Endodermal cell (in vitro differentiated cells): Measurements from ENCODE around the gene TOP3B. TPM values are rescaled to one million over a fixed set of nuclear protein-coding genes. Genes with fewer than 3 reads are reported as not detected.

Experiments used
- DNase-seq: peaks from one replicate; pipeline ENCODE4 v3.0.0-alpha.2; 2017
- H3K27ac ChIP-seq: 2 replicates; pipeline ENCODE4 v1.5.1; 2013; ENCODE audit warnings: mild to moderate bottlenecking, low read depth, low read length, moderate library complexity
- H3K27me3 ChIP-seq: 2 replicates; pipeline ENCODE4 v1.6.1; 2013; ENCODE audit warnings: mild to moderate bottlenecking, low read length, moderate library complexity; ENCODE audit not compliant: insufficient read depth, control insufficient read depth, poor library complexity, severe bottlenecking
- H3K36me3 ChIP-seq: 2 replicates; pipeline ENCODE4 v1.7.0; 2013; ENCODE audit warnings: mild to moderate bottlenecking, low read length, moderate library complexity; ENCODE audit not compliant: control insufficient read depth, insufficient read depth
- H3K4me1 ChIP-seq: one replicate; pipeline ENCODE4 v1.7.0; 2013; ENCODE audit warnings: low read length; ENCODE audit not compliant: control insufficient read depth, insufficient read depth
- H3K4me3 ChIP-seq: 2 replicates; pipeline ENCODE4 v1.5.1; 2013; ENCODE audit warnings: mild to moderate bottlenecking, low read length, moderate library complexity
- H3K9ac ChIP-seq: 2 replicates; pipeline ENCODE4 v1.6.1; 2013; ENCODE audit warnings: mild to moderate bottlenecking, low read length, moderate library complexity; ENCODE audit not compliant: poor library complexity, severe bottlenecking; ENCODE audit errors: extremely low read depth
- H3K9me3 ChIP-seq: 2 replicates; pipeline ENCODE4 v1.6.1; 2013; ENCODE audit warnings: mild to moderate bottlenecking, low read length, moderate library complexity; ENCODE audit not compliant: control insufficient read depth
- H3K27ac Mint-ChIP-seq: 2 replicates; pipeline ENCODE4 v1.8.0; 2020; ENCODE audit warnings: mixed read lengths
- H3K27me3 Mint-ChIP-seq: 2 replicates; pipeline ENCODE4 v1.8.0; 2021; ENCODE audit warnings: mild to moderate bottlenecking, mixed read lengths; ENCODE audit not compliant: insufficient read depth
- H3K36me3 Mint-ChIP-seq: 2 replicates; pipeline ENCODE4 v1.8.0; 2020; ENCODE audit warnings: low read depth, mixed read lengths
- H3K4me1 Mint-ChIP-seq: 2 replicates; pipeline ENCODE4 v1.8.0; 2020; ENCODE audit warnings: mixed read lengths
- H3K4me3 Mint-ChIP-seq: 2 replicates; pipeline ENCODE4 v1.8.0; 2020; ENCODE audit warnings: mild to moderate bottlenecking, moderate library complexity, mixed read lengths
- H3K9me3 Mint-ChIP-seq: 2 replicates; pipeline ENCODE4 v1.8.0; 2020; ENCODE audit warnings: mild to moderate bottlenecking, mixed read lengths
- WGBS, 2 experiments: methylation state at CpG; one replicate each; pipeline versions ENCODE4 v1.1.5 to v1.1.7; 2013; ENCODE audit warnings: missing lambda C conversion rate in 2 of 2, mixed read lengths in 1 of 2; ENCODE audit not compliant: insufficient coverage in 1 of 2, insufficient read length in 1 of 2; 5-methylcytosine and 5-hydroxymethylcytosine counted together
- total RNA-seq, 2 donors: library from RNA; stranded (reverse); fragmentation: NEBNext Ultra II Directional in 1 of 2; extraction: Animal tissue kit (Norgen Biotek cat#: 25700) in 1 of 2; gene quantifications; 2 replicates in 1 of 2; 3 replicates in 1 of 2; pipeline ENCODE4 v1.2.1, GENCODE V29; 2021
- TF ChIP-seq, protein P1 (sequence below): fragments of 200-600 bp; sonication (generic); conservative IDR thresholded peaks from 2 replicates; pipeline ENCODE4 v1.5.0; 2021; ENCODE audit warnings: antibody characterized with exemption, mild to moderate bottlenecking

TOP3B gene
- total RNA-seq, 2 donors from 2014 or later, result 68.8 to 71.9 TPM

DNA sequence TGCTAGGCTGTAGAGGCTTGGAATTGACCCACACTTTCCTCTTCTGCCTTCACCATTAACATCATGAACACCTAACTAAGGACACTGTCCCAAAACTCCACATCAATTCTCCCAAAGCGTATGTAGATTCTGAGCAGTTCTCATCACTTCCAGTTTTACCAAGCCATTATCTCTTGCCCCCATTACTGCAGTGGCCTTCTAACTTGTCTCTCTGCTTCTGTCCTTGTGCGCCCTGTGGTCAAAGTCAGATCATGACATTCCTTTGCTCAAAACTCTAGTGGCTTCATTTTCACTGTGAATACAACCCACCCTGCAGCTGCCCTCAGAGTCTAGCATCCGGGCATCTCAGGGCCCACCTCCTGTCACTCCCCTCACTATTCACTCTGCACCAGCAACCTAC, 13.1 kb upstream of the TOP3B start:
- no peak overlapping the region for H3K4me3 ChIP-seq
- H3K36me3 ChIP-seq, result no peaks in the 10 kb centered on the region
- no peaks in the 10 kb centered on the region for H3K9me3 ChIP-seq
- H3K4me3 Mint-ChIP-seq, result no peak overlapping the region
- H3K27me3 Mint-ChIP-seq, result peaks cover 92% of the 10 kb centered on the region
- H3K27ac Mint-ChIP-seq, result no peak overlapping the region
- H3K36me3 Mint-ChIP-seq, result no peaks in the 10 kb centered on the region
- TF ChIP-seq, protein P1, sequence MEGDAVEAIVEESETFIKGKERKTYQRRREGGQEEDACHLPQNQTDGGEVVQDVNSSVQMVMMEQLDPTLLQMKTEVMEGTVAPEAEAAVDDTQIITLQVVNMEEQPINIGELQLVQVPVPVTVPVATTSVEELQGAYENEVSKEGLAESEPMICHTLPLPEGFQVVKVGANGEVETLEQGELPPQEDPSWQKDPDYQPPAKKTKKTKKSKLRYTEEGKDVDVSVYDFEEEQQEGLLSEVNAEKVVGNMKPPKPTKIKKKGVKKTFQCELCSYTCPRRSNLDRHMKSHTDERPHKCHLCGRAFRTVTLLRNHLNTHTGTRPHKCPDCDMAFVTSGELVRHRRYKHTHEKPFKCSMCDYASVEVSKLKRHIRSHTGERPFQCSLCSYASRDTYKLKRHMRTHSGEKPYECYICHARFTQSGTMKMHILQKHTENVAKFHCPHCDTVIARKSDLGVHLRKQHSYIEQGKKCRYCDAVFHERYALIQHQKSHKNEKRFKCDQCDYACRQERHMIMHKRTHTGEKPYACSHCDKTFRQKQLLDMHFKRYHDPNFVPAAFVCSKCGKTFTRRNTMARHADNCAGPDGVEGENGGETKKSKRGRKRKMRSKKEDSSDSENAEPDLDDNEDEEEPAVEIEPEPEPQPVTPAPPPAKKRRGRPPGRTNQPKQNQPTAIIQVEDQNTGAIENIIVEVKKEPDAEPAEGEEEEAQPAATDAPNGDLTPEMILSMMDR, result no peak
- DNase-seq, result no peak
- no peak overlapping the region for H3K27ac ChIP-seq
- WGBS, 2 experiments, result 87 to 89% methylated on average over 2 to 3 of the region's 3 CpGs
- H3K9me3 Mint-ChIP-seq, result no peaks in the 10 kb centered on the region
- H3K4me1 ChIP-seq, result peaks cover 7% of the 10 kb centered on the region
- peaks cover 21% of the 10 kb centered on the region for H3K27me3 ChIP-seq
- H3K4me1 Mint-ChIP-seq, result peaks cover 5% of the 10 kb centered on the region
- H3K9ac ChIP-seq, result no peak overlapping the region

DNA sequence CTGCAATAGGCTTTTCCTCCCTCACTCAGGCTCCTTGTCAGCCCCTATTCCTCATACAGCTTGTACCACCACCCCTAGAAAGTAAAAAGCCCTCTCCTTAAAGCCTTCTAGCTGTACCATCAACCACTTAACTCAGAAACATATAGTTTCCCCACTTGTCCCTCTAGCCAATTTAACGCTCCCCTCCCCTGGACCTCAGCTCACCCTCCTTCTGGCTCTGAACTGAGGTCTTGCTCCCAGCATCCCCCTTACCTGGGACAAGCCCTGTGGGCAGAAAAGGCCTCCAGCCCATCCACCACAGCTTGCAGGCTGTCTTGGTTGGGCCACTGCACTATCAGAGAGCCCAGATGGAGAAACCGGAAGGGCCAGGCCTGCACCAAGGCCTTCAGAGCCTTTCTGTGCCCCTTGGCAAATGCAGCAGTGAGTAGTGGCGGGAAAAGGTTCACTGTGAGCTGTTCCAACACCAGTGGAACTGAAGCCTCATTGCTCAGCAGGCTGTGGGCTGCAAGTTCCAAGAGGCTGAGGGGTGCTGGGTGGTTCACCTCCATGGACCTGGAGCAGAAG, 12.4 kb upstream of the TOP3B start:
- Histone ChIP-seq H3K36me3 (no peaks in the 10 kb centered on the region), H3K4me1 (peaks cover 7% of the 10 kb centered on the region), H3K9ac (no peak overlapping the region), H3K4me3 (no peak overlapping the region), H3K27me3 (peaks cover 20% of the 10 kb centered on the region), H3K9me3 (no peaks in the 10 kb centered on the region), H3K27ac (no peak overlapping the region)
- H3K4me3 Mint-ChIP-seq, result no peak overlapping the region
- no peaks in the 10 kb centered on the region for H3K36me3 Mint-ChIP-seq
- H3K27me3 Mint-ChIP-seq, result peaks cover 92% of the 10 kb centered on the region
- WGBS, 2 experiments, result 79 to 91% methylated on average over 2 to 3 of the region's 3 CpGs
- no peaks in the 10 kb centered on the region for H3K9me3 Mint-ChIP-seq
- DNase-seq, result no peak
- peaks cover 5% of the 10 kb centered on the region for H3K4me1 Mint-ChIP-seq
- TF ChIP-seq, protein P1, result no peak
- H3K27ac Mint-ChIP-seq, result no peak overlapping the region

DNA sequence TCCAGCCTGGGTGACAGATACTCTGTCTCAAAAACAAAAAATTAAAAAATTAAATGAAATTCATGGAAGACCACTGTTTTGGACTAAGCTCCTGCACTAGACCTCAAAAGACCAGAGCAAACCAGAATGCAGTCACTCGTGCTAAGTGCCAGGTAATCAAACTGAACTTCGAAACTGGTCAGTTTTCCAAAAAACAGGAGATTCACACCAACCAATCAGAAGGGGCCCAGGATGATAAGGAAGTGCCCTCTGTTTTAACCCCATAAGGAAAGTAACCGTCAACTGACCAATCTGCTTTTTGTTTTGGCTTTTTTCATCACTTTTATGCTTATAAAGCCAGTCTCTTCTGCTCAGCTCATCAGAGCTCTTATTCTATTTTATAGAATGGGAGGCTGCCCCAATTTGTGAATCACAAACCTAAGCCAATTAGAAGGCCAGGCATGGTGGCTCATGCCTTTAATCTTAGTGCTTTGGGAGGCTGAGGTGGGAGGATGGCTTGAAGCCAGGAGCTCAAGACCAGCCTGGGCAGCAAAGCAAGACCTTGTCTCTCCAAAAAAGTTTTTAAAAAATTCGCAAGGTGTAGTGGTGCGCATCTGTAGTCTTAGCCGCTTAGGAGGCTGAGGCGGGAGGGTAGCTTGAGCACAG, 10.1 kb upstream of the TOP3B start:
- Mint-ChIP-seq H3K27ac (no peak overlapping the region), H3K36me3 (no peaks in the 10 kb centered on the region), H3K4me3 (no peak overlapping the region), H3K4me1 (peaks cover 3% of the 10 kb centered on the region), H3K9me3 (no peaks in the 10 kb centered on the region), H3K27me3 (peaks cover 96% of the 10 kb centered on the region)
- DNase-seq, result no peak
- TF ChIP-seq, protein P1, result no peak
- Histone ChIP-seq H3K4me1 (peaks cover 3% of the 10 kb centered on the region), H3K9me3 (no peaks in the 10 kb centered on the region), H3K27ac (no peak overlapping the region), H3K27me3 (peaks cover 9% of the 10 kb centered on the region), H3K36me3 (no peaks in the 10 kb centered on the region), H3K9ac (no peak overlapping the region), H3K4me3 (no peak overlapping the region)
- WGBS, 2 experiments, result 89 to 94% methylated on average over 5 to 7 of the region's 7 CpGs
